Stimulated activated CD8-positive, alpha-beta memory T cell treated with anti-CD3 and anti-CD28 coated beads, Interleukin-7, amount 100 ng/mL, for 4 hours (primary cell): ENCODE results near the gene INSYN2B.
"Not testable (repeated sequence)": the region's sequence is repeated elsewhere in the genome, so short reads cannot be mapped to it uniquely, and the experiment has no call there.

Experiments used
- DNase-seq, 2 donors: peaks; one replicate each; pipeline ENCODE4 v3.0.0-alpha.2; 2020; ENCODE audit warnings: low read depth in 2 of 2

INSYN2B gene

DNA sequence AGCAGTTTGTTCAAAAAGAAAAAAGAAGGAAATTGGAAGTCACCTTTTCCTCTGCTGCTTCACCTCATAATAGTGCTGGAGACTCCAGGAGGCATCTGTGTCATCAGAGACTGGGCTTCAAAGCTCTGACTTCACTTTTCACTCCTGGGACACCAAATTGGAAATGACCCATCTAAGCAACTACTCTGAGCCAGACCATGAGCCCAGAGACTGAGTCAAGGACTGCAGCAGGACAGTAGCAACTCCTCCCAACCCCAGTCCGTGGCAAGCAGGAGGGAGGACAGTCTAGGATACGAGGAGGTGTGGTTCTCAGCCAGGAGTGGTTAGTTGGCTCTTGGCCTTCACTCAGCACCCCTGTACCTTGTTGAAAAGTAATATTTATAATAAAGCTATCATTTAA is 131.5 kb downstream of the INSYN2B start:
- no peak for DNase-seq

DNA sequence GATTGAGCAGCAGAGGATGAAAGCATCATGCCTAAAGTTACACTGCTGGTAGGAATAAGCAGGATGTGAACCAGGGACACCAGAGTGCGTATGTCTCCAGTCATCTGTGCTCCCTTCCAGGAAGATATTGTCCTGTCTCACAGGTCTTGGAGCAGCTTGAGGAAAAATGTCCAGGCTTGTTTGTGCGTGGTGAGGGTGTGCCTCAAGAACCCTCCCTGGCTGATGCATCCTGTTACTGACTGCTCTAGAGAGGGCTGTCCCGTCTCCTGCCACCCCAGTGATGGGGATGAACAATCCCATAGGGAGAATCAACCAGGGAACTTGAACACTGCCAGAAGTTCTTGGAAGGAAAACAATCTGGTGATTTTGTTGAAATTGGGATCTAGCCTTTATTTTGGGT is 132.0 kb downstream of the INSYN2B start:
- no peak for DNase-seq

DNA sequence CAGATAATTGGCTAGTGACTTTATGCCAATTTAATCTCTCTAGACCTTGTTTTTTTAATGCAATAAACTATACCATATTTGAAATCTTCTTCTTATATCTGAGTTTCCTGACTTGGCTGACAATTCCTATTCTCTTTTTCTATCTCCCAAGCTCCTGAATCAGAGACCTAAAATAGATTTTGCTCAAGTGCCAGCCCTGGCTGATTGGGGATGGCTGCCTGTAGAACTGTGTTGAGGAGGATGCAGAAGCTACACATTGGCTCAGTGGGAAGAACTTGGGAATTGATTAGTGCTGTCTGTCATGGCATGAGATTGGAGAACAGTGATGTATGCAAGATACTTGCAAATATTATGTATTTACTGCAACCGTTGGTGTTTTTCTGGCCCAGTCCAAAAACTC is 132.8 kb downstream of the INSYN2B start:
- DNase-seq: no peak

DNA sequence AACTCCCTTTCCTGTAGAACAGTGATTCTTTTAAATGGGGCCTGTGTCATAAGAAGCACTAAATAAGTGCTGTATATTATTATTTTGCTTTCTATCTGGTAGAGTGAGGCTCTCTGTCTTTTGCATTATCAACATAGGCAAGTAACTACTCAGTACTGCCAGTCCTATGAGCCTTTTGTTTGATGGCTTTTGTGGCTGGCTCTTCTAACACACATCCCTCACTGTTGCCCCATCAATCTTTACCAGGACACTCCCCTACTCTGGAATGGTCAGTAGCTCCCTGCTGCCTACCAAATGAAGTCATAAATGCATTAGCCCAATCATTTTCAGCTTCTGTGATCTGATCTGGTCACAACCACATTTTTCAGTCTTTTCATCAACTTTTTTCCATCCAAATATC is 137.6 kb downstream of the INSYN2B start:
- no peak for DNase-seq

DNA sequence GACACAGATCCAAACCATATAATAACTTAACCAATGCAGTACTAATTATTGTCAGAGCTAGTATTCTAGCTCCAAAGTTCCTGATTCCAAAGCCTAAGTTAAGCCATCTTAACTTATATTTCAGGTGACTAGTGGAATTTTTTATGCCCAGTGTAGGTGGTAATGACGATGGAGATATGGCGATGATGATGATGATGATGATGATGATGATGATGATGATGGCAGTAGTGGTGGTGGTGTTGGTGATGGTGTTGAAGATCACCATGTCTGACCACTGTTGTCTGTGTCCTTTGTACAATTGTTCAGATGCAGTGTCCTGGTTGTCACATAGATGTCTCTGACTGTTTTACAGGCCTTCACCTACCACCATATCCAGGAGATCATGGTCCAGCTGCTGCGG is 139.9 kb downstream of the INSYN2B start:
- DNase-seq: no peak

DNA sequence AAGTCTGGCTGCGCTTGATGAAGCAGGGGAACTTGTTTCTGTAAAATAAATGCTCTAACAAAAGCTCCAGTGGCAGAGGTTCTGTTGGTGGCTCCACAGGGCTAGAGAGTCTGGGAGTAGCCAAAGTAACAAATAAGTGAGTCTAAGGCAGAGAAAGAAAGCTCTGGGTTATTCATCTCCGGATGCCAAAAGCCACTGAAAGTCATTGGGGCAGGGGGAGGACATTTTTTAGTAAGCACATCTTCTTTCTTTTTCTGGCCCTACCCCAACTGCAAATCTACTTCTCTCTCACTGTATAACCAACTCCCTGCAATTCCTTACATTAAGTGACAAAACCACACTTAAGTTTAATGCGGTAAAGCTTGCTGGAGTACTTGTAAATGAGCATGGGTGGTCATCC is 141.6 kb downstream of the INSYN2B start:
- DNase-seq: no peak

DNA sequence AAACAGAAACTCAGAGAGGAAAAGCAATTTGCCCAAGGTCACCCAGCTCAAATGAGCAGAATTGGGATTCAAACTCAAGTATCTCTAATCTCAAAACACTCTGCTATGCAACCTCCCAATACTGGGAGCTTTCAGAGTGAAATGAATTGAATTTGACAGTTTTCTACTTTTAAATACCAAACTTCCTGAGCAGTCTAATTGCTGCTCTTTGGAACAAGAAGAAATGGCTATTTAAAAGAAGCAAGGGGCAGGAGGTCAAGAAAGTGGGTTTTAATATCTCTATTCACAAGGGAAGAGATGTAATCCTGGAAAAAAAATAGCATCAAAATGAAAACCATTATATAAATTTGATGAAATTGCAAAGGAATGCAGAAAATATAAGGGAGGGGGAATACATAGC is 142.6 kb downstream of the INSYN2B start:
- DNase-seq: no peak

DNA sequence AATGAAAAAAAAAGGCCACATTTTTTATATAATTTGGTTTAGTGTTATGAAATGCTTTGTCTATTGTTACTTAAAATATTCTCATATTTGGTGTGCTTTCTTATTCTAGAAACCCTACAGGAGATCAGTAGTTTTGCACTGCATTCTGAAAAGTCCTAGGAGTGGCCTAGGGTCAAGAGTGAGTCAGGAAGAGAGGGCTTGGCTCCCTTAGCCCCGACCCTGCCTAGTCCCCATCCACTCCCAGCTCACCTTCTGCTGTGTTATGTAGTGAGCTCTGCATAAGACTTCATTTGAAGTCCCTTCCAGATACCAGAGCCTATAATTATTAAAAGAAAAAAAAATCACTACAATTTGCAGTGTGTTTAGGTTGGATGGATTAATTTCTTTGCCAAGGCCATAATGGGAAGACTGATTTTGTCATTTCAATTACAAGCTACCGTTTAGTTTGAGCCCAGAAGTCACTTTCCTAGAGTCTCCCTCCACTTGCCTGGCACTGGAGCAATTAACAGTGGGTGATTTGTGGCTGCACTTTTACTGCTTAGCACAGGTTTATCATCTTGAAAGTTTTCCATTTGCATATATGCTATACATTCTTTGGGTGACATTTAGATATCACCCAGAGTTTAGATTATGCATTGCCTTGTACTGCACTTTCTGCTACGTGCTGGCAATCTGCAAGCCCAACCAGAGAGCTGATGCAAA is 143.3 kb downstream of the INSYN2B start:
- no peak for DNase-seq

DNA sequence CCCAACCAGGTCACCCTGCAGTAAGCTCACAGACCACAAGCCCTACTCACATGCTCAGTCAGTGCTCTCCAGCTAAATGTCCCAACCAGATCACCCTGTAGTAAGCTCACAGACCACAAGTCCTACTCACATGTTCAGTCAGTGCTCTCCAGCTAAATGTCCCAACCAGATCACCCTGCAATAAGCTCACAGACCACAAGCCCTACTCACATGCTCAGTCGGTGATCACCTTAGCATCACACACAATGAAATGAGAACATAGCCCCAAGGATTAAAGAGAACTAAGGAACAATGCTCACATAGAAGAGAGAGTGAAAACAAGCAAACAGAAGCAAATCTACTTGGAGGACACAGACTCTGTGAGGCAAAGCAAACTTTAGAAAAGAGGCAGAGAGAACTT is 145.8 kb downstream of the INSYN2B start:
- DNase-seq: not testable (repeated sequence)

DNA sequence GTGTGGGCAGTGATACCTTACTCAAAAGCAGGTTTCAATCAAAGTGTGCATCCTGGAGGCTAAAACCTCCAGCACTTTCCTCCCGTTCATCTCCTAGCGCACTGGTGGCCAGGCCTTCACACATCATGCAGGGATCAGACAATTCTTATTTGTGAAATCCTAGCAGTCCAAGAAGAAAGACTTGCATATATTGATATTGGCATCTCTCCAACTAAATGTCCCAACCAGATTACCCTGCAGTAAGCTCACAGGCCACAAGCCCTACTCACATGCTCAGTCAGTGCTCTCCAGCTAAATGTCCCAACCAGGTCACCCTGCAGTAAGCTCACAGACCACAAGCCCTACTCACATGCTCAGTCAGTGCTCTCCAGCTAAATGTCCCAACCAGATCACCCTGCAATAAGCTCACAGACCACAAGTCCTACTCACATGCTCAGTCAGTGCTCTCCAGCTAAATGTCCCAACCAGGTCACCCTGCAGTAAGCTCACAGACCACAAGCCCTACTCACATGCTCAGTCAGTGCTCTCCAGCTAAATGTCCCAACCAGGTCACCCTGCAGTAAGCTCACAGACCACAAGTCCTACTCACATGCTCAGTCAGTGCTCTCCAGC is 146.5 kb downstream of the INSYN2B start:
- not testable (repeated sequence) for DNase-seq

DNA sequence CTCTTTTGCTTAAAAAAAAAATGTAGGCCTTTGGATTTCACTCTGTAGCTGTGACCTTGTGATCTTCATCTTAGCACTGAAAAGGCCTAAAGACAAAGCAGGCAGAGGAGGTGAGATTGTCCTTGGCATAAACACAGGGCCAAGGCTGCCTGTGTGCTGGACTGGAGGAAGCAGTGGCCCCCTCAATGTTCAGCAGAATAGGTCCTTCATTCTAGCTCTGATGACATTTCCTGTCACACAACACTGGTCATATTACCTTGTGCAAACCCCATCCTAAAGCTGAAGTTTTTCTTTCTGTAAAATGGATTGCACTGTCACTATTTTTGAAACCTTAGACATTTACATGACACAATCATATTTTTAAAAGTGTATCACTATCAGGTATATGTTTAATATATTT is 147.4 kb downstream of the INSYN2B start:
- no peak for DNase-seq

DNA sequence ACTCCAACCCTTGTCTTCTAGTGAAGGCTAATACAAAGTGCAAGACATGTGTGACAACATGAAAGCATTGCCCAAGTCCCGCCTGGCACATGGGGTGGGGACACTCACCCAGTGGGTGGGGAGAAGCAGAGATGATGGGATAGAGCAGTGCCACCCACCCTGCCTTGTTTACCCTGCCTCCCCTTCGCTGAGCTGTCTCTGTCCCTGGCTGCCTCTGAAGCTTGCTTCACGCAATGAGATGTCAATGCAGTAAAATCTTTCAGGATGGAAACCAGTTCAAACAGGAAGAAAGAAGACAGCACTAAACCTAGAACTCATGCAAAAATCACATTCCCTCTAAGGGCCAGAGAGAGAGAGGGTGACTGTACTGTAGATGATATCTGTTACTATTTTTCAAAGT is 148.0 kb downstream of the INSYN2B start:
- no peak for DNase-seq

DNA sequence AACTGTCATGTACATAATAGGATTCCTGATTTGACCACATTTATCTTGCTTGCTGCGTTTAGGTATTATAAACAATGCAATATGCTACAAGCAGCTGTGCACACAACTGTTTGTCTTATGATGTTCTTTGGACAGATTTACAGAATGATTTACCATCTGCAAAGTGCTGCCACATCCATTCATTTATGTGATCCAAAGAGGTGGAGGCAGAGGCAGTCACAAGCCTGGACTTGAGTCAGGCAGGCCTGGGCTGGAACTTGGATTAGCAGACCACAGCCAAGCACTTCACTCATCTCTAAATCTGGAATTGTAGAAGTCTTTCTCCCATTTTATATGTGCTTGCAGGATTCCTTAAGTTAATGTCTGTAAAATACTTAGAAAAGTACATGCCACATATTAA is 149.0 kb downstream of the INSYN2B start:
- DNase-seq: no peak

DNA sequence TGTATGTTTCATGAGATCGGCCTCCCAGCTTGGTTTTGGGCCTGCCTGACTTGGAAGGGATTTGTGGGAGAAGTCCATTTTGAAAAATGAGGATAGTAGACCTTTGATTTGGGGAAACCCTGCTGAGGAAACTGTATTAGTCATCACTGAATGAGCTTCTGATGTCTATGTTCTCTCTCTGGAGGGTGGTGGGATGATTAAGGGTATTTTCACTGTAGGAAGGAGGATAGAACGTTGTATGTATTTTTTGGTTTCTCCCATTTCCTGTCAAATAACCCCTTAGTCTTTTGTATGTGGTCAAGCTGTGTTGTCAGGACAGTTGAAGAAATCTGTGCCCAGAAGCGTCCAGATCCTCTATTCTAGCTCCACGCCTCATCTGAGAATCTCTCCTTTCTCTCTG is 151.9 kb downstream of the INSYN2B start:
- DNase-seq: no peak

DNA sequence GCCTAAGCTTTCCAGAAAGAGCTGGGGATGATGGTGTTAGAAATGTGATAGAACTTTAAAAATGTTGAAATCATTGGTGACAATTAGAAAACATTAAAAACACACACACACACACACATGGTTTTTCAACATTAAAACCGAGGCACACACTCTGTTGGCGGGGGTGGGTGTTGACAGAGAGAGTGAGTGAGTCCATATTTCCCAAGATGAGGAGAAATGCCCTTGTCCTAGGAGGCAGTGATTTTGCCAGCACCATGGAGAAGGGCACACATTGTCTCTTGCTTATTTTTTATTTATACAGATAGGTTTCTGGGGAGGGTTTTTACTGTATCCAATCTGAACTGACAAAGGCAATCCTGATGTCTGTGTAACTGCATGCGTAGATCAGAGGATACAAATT is 152.5 kb downstream of the INSYN2B start:
- no peak for DNase-seq

DNA sequence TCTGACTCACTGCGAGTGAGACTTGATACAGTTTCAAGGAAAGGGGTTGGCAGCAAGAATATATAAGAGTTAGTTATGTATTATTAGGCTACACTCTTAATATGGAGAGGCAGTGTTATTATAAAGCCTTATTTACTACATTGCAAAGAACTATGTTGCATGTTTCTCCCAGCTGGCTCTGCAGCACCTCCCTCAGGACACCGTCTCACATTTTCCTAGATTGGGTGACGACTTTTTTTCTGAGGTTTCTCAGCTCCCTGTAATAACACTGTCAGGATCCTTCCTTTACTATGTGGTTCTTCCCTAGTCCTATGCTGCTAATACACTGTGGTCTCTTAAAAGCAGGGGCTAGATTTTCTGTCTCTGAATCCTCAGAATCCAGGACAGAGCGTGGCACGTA is 153.7 kb downstream of the INSYN2B start:
- DNase-seq: no peak

DNA sequence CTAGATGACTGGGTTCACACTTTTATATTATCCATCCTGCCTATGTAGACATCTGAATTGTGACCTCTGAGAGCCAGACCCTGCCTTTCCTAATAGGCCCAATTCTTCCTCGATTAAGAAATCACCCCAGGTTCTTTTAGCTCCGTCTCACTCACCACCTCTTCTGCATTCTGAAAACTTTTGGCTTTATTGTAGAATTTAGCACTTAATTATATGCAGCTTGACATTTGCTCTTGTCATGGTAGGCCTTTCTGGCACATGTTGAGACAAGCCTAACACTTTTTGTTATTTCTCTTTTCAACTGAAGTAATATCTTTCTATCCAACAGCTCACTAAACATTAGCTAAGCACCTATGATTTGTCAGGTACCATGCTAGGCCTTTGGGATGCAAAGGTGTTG is 163.3 kb downstream of the INSYN2B start:
- no peak for DNase-seq

DNA sequence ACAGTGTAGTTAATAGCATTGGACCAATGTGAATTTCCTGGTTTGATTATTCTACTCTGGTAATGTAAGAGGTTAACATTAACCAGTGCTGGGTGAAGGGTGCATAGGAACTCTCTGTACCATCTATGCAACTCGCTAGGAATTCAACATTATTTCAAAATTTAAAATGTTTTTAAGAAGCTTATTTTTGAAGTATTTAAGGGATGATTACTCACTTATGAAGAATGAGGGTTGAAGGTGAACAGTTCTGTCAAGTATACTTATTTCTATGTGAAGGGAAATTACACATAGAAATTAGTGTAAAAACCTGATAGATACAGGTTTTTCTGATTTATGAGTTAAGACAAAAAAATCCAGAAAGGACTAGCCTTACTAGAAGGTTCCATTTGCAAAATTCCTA is 165.8 kb downstream of the INSYN2B start:
- DNase-seq: no peak
